HG03066 (cell line): ENCODE measurements around the gene TTYH3.
"Not testable (repeated sequence)": the region's sequence is repeated elsewhere in the genome, so short reads cannot be mapped to it uniquely, and the experiment has no call there.

Source experiments
- ATAC-seq: cut with Tn5 transposase; IDR thresholded peaks from one replicate; pipeline ENCODE4 v1.9.1; 2021; ENCODE audit warnings: low read depth; ENCODE audit not compliant: unreplicated experiment

The TTYH3 gene

DNA sequence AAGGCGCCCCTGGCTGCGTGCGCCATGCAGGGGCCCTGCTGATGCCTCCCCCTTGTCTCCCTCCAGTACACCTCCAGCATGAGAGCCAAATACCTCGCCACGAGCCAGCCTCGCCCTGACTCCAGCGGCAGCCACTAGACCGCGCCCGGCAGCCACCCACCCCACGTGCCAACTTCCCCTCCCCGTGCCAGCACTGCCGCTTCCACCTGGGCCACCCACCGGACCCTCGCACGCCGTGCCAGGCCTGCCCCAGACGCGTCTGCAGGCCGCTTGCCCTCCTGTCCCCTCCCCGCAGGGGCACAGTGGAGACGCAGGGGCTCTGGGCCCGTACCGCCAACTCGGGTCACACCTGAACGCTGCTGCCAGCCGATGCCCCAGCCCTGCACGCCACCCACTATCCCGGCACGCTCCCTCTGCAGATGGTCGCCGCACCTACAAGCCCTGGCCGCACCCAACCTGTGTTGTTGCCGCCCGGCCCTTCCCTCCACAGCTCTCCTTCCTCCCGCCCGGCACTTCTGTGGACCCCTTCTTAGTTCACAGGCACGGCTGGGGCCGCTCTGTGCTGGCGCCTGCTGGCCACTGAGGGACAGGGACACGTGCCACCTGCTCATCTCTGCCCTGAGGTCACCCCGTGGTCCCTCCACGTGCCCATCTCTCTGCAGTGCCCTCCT, 30.0 kb downstream of the TTYH3 start:
- ATAC-seq: no peak

DNA sequence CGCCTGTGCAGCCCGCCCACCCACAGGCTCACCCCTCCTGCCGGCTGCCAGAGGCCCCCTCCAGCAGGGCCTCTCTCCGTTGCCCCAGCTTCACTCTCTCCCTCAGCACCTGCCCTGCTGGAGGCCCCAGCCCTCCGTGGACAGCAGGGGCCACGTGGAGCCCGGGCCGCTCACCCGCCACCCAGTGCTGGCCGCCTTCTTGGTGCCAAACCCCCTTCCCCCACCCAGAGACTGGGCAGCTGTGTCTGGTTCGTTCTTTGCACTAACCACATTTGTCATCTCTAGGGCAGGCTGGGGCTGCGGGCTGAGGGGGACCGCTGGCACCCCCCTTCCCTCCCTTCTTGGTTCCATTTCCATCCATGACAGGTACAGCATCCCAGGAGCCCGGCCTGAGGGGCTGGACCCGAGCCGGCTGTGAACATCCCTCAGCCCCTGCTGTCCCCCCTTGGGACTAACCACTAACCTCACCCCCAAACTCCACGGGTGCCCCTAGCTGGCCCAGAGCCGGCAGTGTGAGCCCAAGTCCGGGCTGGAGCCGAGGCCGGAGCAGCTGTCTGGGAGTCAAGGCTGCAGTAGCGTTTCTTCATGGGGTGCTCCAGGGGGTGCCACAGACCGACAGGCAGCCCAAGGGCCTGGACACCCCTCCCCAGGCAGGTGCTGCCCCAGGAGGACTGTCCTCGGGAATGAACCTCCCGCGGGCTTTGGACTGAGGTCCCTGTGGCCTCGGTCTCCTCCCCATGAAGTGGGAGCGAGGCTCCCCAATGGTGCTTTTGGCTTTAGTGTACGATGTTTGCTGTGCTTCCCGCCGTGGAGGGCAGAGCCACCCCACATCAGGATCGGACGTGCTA, 30.7 kb downstream of the TTYH3 start:
- no peak for ATAC-seq

DNA sequence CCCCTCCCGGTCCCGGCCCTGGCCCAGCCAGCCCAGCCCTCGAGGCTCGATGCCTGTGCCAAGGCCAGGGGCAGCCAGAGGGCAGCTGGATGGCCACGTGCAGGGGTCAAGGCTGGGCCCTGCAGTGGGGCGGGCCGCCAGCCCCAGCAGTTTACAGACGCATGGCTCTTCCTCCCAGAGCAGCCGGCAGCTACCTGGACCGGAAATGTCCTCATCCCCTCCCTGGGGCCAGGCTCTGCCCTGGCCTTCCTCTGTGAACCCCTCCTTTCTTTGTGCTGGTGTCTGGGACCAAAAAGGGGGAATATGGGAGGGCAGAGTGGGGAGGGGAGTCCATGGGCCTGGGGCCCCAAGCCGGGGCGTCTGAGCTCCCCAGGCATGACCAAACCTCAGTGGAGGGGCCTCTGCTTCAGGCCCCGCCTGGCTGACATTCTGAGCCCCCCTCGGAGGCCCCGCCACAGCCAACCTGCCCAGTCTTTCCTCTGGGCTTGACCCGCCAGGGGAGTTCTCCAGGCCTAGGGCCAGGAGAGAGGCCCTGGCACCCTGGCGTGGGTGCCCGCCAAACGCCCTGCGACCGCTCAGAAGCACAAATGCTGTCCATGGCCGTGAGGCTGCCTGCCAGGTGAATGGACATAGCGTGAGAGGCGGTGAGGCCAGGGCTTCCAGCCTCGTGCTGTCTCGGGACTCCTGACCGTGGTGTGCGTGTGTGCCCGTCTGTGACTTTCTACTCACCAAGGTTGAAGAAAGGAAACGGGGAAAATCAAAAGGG, 31.5 kb downstream of the TTYH3 start:
- ATAC-seq: no peak

DNA sequence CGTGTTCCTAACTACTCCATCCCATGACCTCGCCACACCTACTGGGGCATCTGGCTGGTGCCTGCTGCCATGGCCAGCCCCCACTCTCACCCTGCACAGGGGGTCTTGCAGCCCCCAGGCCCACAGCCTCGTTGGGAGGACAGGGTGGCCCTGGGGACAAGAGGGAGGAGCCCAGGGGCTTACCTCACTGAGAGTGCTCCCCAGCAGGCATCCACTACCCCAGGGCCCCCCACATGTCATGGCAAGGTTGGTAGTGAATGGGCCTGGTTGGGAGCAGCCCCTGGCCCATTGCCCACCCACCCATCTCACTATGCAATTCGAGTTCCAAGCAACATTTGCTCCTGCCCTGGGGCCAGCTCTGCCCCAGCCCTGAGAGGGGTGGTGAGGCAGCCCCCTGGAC, 32.2 kb downstream of the TTYH3 start:
- no peak for ATAC-seq

DNA sequence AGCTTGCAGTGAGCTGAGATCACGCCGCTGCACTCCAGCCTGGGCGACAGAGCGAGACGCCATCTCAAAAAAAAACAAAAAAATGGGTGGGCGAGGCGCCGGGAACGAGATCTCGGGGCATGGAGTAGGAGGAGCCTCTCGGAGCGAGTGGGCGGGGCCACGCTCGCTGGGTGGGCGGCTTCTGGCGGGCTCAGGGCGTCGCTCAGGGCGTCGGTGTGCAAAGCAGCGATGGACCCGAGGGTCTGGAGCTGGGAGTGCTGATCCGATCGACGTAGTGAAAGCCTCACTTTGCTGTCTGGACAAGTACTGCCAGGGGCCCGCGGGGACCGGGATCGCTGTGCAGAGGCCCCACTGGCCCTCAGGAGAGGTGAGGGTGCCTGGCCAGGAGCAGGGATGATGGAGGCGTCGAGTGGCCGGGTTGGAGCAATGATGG, 33.6 kb downstream of the TTYH3 start:
- ATAC-seq: no peak

DNA sequence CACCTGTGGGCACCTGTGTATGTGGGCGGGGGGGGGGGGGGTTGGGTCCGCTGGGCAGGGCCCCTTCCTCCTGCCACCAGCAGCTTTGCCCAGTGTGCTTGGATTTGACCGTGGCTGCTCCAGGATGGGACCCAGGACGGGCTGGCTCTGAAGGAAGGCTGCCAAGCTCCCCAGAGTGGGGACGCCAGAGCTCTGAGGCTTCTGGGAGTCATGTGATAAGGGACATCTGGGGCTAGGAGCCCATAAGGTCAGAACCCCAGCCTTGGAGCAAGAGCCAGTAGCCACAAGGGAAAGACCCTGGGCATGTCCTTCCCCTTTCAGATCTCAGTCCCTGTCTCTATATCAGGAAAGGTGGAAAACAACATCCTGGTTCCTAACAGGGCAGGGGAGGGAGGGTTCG, 34.4 kb downstream of the TTYH3 start:
- no peak for ATAC-seq

DNA sequence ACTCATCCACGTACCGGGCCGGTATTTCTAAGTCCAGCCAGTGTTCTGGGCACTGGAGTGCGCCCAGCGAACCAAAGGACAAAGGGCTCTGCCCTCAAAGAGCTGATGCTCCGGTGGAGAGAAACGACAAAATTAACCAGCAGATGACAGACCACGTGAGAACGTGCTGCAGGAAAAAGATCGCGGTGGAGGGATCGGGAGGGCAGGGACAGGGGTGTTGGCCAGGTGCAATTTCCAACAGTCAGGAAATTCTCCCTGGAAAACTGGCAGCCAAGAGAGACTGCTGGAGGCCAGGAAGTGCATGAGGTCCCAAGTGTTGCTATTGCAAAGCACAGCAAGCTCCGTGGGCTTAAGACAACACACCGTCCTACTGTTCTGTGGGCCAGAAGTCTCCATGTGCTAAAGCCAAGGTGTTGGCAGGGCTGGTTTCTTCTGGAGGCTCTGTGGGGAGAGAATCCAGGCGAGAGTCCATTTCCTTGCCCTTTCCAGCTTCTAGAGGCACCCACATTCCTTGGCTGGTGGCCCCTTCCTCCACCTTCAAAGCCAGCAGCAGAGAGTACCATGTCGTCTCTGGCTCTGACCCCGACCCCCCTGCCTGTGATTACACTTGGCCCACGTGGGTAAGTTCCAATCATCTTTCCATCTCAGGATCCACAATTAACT, 34.9 kb downstream of the TTYH3 start:
- ATAC-seq: no peak

DNA sequence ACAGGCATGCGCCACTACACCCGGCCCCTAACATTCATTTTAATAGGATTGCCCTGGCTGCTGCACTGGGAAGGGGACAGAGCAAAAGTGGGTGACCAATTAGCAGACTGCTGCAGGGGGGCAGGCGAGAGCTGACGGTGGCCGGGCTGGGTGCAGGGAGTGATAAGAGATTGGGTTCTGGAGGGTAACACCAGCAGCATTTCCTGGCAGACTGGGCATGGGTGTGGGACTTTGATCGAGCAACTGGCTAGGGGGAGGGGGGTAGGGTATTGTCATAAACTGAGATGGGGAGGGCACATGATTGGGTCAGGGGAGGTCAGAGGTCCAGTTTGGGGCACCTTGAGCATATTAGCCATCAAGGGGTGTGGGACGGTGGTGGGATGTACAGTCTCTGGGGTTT, 36.1 kb downstream of the TTYH3 start:
- ATAC-seq: no peak

DNA sequence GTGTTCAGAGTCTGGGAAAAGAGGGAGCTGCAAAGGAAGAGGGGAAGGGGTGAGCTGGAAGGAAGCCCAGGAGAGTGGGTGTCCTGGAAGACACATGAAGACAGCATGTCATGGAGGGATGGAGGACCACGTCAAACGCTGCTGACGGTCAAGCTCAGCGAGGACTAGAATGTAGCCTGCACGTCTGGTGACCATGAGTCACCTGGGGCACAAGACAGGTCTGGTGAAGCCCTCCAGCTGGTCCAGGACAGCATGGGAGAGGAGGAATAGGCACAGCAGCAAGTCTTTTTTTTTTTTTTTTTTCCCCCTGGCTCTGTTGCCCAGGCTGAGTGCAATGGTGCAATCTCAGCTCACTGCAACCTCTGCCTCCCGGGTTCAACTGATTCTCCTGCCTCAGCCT, 36.6 kb downstream of the TTYH3 start:
- ATAC-seq: no peak

DNA sequence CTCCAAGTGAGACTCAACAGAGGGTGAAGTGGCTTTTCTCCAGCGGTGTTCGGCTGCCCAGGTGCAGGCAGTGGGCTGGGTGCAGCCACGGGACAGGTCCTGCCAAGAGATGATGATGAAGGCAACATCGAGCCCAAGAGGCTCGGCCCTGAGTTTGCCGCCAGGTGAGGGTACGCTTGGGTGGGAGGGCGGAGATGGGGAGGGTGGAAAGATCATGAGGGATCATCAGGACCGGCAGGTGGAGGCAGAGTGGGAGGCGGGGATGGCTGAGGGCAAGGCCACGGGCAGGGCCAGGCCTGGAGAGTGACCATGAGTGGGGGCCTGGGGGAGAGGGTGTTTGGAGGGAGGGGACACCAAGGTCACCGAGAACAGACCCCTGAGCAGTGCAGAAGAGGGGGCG, 38.4 kb downstream of the TTYH3 start:
- no peak for ATAC-seq

DNA sequence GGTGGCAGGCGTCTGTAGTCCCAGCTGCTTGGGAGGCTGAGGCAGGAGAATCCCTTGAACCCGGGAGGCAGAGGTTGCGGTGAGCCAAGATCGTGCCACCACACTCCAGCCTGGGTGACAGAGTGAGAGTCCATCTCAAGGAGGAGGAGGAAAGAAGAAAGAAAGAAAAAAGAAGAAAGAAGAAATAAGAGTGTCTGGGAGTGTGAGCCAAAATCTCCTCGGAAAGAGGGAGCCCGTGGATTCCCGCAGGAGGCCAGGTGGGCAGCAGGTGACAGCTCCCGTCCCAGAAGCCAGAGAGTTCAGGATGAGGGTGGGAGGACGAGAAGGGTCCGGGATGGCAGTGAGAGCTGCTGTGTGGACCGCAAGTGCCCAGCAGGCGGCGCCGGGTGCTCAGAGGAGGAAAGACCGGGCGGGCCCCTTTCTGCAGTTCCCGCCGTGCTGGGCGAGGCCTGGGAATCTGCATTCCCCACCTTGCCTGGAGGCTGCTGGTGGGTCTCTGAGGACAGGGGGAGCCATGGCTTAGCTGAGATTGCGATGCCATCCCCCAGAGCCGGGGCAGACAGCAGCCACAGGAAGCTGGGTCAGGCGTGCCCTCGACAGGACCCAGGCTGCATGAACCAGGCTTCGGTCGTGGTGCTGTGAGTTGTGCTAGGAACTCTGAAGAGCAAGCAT, 39.1 kb downstream of the TTYH3 start:
- ATAC-seq: peak; percentile 80

DNA sequence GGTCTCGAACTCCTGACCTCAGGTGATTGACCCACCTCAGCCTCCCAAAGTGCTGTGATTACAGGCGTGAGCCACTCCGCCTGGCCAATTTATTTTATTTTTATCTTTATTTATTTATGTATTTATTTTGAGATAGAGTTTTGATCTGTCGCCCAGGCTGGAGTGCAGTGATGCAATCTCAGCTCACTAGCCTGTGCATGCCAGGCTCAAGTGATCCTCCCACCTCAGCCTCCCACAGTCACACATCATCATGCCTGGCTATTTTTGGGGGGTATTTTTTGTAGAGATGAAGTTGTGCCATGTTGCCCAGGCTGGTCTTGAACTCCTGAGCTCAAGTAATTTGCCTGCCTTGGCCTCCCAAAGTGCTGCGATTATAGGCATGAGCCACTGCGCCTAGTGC, 41.4 kb downstream of the TTYH3 start:
- not testable (repeated sequence) for ATAC-seq

DNA sequence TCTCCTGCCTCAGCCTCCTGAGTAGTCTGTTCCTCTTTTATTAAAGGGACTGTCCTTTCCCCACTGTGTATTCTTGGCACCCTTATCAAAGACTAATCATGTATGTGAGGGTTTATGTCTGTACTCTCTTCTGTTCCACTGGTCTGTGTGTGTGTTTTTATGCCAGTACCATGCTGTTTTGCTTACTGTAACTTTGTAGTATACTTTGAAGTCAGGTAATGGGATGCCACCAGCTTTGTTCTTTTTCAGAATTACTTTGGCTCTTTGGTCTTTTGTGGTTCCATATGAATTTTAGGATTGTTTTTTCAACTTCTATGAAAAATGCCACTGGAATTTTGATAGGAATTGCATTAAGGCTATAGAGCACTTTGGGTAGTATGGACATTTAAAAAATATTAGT, 42.1 kb downstream of the TTYH3 start:
- no peak for ATAC-seq

DNA sequence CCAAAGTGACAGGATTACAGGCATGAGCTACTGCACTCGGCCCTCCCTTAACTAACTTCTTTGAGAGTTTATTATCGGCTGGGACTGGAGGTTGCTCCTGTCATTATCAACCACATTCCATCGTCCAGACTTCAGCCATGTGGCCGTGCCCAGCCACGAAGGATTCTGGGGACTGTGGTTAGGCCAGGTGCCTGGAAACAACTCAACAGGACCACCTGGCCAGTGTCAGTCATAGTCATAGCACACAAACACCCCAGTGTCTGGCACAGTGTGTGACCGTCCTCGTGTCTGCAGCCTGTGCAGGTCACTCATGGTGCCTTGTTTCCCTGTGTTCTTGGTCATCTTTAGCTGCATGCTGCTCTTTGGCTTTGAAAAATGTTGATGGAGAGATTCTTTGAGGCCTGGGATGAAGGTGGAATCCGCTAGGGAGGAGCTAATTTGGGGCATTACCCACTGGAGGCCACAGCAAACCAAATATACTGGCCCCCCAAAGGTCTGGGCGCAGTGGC, 43.5 kb downstream of the TTYH3 start:
- ATAC-seq: no peak

DNA sequence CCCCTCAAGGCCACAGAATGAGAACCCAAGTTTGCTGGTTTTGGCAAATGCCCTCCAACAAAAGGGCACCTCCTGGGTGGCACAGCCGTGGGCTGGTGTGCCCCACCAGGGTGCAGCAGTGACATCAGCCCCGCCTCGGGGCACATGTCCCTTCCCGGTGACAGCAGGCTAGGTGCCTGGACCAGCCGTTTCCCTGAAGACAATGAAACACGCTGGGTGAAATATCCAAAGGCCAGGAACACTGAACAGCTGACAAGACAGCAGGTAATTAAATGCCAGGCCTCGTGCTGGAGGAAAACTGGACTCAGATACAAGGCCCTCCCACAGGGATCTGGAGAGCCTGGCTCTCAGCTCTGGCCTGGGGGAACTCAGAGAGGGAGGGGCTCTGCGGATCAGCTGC, 44.8 kb downstream of the TTYH3 start:
- ATAC-seq: not testable (repeated sequence)

DNA sequence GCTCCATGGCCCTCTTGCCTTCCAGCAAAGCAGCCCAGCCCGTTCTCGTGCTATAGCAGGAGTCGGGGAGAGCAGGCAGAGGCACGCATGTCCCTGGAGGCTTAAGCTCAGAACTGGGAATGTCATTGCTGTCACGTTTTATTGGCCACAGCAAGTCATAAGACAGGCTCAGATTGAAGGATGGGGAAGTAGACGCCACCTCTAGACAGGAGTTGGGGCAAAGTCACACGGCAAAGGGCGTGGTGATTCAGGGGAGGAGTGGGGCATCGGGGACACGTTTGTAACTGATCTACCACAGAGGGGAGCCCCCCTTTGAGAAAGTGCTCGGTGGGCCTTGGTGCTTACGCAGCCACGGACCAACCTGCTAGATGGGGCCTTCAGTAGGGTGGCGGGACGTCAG, 46.7 kb downstream of the TTYH3 start:
- not testable (repeated sequence) for ATAC-seq

DNA sequence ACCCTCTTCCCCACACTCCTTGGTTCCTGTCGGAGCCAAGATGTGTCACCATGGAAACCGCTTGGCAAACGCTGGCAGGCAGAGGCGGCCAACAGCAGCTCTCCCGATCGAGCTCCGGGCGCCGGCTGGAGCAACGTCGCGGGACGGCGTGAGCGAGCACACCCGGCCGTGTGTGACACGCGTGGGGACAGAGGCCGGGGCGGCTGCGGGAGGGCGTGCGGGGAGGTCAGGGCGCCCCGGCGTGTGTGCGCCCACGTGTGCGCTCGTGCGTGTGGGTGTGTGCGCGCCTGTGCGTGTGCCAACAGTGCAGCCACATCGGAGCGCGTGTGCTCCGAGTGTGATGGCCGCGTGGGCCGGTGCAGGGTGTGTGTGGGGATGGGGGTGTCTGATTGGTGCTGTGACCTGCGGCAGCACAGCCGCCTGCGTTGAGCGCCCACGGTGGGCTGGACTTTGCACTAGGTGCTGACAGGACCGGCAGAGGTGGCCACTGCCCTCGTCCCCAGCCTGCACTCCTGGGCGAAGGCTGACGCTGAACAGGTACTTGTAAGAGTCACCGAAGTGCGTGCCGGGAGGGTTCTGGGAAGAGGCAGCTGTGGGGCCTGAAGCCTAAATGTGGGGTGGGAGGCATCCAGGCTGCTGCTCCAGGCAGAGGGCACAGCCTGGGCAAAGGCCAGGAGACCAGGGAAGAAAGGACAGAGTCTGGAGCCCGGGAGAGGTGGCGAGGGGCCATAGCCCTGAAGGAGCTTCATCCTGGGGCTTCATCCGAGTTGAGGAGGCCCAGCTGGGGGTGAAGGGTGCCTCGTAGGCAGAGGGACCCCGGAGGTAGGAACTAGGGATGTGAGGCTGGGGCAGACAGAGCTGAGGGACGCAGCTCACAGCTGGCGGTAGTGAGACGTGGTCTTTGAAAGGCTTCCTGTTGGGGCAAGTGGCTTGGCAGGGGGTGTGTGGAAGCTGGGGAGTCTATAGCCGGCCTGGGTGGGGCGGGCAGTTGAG, 47.6 kb downstream of the TTYH3 start:
- ATAC-seq: not testable (repeated sequence)

DNA sequence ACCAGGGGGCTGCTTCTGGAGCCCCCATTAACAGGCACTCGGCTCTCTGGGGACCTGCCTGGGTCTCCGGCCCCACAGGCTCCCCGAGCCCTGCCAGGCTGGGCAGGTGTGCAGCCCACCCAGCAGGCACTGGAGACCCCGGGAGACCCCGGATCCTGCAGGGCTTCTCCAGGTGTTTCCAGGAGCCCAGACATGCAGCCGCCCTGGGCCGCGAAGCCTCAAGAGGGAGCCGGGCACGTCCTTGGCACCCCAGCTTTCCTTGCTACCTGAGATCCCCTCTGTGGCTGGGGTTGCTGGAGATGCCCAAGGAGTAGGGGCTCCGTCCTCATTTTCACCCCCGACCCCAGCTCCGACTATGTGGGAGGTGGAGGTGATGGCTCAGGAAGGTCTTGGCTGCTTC, 48.5 kb downstream of the TTYH3 start:
- ATAC-seq: no peak
